ENCODE results near the gene FOXP1.

Gene FOXP1

DNA sequence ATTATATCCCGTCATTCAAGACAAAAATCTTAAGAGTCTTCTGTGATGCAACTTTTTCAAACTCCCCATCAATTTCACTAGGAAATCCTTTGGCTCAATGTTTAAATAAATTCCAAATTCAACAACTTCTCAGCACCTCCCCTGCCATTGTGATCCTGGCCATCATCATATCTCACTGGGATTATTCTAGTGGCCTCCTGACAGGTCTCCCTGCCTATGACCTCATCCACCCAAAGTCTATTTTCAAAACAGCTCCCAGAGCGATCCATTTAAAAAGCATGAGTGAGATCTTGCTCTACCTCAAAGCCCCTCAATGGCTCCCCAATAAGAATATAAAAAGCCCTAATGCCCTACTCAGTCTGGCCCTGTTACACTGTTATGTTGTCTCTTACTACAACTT, 293.2 kb downstream of the FOXP1 start:
- no peak for DNase-seq

DNA sequence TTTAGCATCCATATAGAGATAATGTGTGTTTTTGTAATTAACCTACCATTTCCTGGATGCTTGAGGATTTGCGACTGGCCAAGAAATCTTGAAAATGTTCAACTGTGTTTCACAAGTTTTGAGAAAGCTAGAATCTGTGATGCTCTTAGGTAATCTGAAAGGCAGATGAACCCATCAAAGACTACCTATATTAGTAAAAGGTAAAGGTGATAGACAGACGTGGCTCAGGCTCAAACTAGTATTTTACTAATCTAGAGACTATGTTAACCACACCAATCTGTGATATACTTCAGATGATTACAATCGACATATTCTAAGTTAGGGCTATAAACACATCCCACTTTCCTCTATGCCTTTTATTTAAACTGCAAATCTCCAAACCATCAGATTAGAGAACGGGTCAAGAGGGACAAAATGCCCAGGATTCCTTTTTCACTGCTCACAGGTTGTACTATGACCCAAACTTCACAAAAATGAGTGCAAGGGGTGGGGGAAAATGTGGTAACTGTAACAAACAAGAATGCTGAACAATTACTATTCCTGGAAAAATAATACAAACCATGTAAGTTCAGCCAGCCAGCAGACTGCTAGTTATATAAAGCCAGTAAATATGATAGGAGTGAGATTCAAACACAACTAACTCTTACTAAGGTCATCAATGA, 295.1 kb downstream of the FOXP1 start:
- no peak for DNase-seq

DNA sequence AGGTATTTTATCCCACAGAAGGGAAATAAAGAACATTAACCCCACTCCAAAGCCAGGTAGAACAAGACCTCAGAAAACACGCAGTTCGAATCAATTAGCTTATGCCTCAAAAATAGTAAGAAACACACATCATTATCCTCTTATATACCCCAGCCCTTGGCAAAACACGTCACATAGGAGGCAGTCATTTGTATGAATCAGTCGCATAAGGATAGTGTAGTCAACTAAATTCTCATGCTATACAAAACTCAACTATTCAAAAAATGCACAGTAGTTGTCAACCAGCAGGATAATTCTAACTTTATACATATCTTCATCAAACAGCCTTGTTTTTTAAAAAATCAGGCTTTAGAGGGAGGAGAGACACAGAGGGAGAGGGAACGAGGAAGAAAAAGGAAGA, 298.4 kb downstream of the FOXP1 start:
- DNase-seq = no peak

DNA sequence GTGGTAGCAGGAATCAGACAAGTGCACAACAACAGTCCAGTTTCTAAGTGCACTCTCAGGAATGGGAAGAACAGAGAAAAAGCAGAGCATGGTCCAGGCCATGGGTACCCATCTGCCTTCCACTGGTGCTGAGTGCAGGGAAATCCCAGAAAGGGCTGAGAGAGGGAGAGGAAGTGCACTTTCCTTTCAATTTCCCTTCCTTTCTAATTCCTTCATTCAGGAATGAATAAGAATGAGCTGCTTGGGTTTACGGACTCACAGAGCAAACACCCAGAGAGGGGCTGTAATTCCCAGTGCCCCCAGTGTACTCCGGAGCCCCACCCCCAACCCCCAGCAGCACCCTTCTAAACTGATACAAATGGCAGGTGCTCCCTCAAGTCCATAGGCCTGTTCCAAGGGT, 300.6 kb downstream of the FOXP1 start:
- no peak for DNase-seq

DNA sequence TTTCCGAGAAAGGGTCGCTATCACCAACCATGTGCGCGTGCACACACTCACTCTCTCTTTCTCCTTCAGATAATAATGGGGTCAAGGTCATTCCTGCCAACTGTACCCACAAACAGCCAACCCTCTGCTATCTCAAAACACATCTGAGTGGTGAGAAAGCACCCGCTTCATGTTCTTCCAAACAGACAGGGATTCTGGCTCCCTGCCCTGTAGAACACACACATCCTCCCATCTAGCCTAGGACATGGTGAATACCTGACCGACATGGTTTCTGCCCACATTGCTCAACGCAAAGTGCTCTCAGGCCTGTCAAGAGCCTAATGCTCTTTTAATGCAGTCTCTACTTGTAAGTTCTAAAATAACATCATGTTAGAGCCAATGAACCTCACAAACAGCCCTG, 302.2 kb downstream of the FOXP1 start:
- DNase-seq = no peak

DNA sequence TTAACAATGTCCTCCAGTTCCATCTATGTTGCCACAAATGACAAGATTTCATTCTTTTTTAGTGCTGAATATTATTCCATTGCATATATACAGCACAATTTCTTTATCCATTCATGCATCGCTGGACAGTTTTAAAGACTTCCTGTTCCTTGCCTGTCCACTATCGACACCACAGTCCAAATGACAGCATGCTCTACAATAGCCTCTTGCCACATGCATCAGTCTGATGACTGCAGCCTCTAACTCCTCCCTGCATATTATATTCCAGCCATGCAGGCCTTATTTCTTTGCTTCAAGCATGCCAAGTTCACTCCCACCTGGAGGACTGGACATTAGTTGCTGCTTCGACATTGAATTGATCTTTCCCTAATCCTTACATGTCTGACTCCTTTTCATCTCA, 306.2 kb downstream of the FOXP1 start:
- DNase-seq = no peak

DNA sequence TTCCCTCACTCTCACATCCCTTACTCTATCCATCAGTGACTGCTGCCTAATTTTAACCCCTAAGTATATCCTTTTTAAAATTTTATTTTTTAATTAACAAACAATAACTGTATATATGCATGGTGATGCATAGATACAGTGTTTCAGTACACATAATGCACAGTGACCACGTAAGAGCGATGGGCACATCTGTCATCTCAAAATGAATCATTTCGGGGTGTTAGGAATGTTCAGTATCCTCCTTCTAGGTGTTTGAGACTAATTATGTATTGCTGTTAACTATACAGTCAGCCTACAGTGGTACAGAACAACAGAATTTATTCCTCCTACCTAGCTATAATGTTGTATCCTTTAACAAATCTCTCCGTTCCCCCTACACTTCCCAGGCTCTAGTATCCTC, 307.0 kb downstream of the FOXP1 start:
- no peak for DNase-seq

DNA sequence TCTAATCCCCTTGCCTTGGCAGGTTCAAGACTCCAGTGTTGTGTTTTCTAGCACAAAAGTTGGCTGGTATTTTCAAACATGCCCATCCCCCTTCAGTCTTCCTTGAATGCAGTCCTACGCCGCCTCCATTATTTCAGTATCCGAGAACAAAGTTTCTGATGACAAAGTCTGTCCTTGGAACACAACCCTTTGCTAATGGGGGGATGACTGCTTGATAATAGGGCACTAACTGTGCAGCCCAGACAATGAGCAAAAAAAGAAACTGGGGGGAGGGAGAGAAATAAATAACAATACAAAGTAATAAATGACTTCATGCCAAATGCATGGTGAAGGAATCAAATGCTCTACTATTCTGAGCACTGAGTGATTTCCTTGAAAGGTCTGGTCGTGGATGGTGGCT, 310.1 kb downstream of the FOXP1 start:
- DNase-seq = no peak

DNA sequence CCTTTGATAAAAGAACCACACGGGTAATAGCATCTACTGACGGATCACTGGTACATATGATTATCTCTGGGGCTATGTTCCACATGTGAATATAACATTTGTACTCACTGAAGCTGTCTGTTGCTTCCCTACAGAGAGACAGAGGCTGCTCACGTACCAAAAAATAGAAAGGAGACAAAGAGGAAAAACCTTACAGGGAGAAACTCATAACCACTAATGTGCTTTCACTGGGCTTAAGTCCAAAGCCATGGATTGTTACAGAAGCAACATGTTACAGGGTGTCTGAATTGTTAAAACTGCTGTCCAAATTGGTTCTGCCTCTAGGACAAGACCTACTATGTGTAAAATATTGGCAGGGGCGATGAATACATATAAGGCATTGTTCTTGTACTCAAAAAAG, 311.9 kb downstream of the FOXP1 start:
- DNase-seq = no peak

DNA sequence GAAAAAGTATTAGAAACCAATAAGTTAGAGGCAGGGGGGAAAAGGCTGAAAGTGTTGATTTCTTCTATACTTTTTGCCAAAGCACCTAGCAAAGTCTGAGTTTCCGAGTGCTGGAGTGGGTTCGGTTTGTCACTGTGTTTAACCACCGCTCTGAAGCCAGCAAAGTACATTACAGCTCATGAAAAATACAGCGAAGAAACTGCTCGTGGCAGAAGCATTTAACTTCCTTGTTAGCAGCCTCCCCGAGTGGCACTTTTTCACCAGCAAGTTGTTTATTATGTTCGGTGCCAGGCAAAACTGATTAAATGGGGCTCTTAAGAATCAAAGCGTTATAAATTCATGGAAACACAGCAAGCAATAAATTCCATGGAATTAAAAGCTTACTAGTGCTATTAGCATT, 313.6 kb downstream of the FOXP1 start:
- no peak for DNase-seq

DNA sequence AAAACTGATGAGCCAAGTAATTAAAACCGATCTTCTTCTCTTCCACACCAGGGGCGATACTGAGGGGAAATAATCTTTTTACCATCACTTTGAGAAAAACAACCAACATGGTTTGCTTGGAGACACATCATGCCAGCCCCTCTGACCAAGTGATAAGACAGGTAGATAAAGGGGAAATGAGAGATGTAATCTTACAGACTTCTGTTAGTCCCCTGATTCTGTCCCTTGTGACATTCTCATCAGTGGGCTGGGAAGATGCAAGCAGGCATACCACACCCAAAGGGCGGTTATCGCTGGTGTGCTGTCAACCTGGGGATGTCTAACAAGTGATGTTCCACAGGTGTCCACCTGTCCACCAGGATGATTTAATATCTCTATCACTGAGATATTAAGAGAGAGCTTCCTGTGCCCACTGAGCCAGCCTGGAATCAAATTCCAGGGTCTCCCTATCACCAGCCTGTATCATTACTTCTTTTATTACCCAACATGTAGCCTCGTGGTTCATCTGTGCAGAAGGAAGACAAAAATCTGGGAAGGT, 315.0 kb downstream of the FOXP1 start:
- no peak for DNase-seq

DNA sequence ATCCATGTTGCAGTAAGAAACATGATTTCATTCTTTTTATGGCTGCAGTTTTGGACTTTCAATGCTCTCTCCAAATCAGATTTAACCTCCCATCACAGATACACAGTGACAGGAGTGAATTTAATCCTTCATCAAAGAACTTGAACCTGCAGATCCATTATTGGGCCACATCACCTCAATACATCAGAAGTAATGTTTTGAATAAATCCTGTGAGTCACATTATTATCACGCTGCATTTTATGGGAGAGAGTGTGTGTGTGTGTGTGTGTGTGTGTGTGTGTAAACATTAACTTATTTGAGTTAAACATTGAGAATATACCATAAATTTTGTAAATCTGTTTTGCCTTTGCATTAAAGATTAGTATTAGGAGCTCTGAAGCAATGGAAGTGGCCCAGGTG, 316.7 kb downstream of the FOXP1 start:
- DNase-seq = no peak

DNA sequence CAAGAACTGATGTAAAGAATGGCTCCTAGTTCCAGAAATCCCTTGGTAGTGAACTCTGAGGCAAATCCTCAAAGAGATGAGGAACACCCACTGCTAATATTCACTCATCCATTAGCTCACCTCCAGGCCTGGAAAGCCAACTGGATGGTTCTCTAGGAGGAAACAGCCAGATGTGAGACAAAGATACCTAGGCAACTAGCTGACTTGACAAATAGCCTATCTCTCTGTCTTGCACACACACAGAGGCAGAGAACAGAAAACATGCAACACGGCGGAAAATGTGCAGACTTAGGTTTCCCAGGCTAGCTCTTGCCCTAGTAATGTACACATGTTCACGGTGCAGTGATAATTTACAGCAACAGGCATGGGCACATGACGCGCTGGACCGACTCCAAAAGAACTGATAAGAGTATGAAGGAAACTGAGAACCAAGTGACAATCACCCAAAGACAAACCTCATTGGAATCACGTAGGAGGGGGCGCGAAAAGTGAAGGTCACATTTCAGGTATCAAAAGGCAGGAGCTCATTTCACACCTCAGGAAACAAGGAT, 318.1 kb downstream of the FOXP1 start:
- no peak for DNase-seq

DNA sequence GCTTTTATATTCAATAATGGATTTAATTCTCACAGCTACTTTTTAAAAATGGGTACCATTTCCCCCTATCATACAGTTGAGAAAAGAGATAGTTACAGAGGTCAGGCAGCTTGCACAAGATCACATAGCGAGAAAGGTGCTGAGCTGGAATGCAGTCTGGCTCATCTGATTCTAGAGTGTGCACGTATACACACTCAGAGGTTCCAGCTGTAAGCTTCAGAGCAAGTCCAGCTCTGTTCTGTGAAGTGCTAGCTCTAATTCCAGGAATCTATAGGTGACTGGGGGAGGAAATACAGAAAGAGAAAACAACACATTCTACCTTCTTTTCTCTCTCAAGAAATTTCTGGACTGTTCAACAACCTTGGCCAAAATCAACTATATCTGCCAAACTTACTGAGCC, 318.7 kb downstream of the FOXP1 start:
- no peak for DNase-seq

DNA sequence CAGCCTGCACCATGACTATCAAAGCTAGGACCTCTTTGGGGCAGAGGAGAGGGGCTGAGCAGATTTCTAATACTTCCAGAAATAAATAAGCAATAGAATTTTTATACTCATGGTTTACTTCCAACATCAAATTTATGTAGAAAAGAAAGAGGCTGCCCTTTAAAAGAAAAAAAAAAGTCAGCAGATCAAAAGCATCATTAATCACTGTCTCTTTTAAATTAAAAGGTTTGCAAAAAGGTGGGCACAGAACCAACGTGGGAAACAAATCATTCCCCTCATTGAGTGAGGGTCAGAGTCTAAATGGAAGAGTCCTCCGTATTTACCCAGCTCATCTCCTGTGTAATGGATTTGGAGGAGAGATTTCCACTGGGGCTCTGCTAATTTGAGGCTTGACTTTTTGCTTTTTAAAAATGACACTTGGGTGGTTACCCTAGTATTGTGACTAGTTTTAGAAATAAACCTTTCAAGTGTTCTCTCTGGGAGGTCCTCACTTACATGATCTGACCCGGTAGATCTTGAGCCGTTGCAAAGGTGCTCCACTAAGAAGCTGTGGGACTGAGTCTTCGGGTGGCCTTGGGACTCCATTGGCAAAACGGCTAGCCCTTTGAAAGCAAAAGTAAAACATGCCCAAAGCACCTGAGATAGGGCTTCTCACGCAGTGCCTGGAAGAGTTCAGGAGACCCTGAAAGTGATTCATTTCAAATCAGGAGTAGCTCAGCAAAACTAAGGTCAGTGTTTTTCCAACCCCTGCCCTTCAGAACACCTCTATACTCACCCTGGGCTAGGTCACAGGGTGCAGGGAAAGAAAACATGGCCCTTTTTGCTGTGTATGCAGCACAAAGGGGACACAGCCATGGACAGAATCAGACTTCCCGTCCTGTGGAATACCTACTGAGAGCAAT, 320.9 kb downstream of the FOXP1 start:
- DNase-seq = no peak

DNA sequence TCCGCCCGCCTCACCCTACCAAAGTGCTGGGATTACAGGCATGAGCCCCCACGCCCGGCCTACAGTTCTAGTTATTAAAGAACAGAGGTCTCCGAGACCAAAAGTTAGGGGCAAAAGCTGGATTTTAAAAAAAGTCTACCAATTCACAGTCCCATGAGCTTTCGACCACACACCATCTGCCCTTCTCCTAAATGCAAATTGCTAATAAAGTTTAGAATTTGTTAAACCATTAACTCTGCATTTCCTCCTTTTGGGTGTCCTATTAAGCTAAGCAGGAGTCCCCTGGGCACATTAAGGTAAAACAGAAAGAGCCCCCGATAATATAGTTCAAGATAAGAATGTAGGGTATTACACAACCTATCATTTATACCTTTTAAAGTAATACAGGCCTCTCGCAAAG, 322.7 kb downstream of the FOXP1 start:
- no peak for DNase-seq

DNA sequence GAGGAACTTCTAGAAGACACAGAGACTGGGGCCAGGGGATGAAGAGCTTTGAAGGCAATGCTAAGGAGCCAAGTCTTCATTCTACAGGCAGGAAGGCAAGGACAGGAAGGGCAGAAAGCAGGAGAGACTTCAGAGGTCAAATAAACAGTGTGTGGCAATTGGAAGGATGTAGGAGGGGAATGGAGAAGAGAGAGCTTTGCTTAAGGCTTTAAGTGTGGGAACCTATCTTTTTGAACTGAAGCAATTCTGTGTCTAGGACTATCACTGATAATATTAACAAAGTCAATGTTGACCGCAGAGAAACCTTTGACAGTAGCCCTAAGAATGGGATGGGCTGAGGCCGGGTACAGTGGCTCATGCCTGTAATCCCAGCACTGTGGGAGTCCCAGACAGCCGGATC, 325.0 kb downstream of the FOXP1 start:
- no peak for DNase-seq

DNA sequence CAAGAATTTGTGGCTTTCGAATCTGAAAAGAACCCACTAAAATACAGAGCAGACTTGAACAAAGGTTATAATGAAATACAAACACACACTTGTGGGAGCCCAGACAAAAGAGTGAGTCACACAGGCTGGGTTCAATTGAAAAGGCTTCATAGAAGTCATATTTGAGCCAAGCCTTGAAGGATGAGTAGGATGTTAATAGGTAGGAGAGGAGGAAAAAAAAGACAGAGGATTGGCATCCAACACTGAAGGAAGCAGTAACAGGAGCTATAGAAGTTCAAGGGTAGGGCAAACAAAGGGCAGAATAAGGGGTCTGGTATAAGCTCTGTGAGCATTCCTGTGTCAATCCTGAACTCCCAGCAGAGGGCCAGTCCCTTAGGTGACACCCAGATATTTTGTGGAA, 325.4 kb downstream of the FOXP1 start:
- no peak for DNase-seq

DNA sequence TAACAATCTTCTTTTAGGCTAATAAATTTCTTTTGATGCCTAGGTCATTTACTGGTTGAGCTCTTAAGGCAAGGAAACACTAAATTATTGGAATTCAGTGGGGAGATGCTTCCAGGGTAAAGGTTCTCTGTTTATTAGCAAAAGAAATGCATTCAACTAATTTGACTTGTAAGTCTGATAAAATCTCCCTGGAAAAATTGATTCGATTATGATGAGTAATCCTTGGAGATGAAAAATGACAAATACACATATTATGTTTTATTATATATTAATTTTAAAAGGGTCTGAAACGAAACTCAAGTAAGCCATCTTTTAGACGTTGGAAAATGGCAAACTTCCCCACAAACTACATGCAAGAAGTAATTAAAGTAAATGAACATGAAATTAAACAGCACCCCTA, 328.0 kb downstream of the FOXP1 start:
- DNase-seq = no peak

DNA sequence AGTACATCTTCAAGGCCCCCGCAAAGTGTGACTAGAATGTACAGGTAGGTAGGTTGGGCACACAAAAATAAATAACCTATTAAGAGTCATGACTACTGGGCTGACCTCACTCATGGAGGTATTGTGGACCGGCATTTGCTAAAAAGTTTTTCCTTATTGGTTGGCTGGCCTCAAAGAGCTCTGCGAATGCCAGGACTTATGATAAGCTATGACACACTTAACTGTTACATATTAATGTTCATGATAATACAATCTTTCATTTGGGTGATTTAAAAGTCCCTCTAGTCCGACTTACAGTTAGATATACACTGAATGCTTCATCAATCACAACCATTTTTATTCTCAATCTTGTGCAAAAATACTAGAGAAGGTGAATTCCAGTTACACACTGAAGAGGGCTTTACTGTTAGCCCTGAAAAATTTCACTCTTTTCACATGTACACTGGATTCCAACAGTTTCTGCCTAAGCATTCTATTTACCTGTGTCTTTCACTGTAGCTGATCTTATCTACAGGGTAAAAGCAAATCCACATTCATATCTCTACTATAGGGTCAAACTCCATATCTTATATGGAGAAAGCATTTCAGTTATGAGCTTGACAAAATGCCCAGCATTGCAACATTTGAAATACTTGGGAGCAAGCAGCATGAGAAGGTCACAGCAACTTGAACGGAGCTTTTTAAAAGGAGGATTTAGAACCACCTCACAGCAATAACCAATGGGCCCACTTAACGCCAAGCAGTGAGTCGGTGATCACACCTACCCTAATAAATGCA, 329.1 kb downstream of the FOXP1 start:
- DNase-seq = no peak

DNA sequence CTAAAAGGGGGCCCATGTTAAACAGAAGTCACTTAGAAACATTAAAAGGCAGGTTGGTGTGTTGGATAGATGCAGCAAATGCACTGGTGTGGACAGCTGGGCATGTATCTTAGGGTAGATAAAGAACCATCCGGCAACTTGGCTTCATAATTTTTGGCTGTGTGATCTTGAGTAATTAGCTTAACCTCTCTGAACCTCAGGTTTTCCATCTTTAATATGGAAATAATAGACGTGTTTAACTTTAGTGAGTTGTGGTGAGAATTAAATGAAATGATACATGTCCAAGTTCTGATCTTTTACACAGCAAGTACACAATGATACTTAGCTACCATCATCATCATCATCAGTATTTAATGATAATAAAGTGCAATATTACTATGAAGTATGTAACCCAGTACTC, 330.4 kb downstream of the FOXP1 start:
- DNase-seq = no peak

DNA sequence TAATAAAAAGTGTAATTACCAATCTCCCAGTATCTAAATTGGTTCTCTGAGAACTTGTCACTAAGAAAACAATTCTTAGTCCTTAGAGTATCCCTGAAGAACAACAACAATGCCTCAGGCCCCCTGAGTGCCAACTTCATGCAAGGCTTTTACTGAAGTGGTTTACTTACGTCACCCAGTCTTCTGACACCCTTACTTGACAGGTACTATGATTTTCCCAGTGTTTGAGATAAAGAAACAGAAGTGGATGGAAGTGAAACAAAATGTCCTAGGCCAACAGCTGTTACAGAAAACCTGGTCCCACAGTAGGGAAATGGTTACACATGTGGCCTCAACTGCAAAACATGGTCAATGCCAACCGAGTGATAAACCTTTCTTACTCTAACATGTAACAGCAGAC, 331.1 kb downstream of the FOXP1 start:
- DNase-seq = no peak

DNA sequence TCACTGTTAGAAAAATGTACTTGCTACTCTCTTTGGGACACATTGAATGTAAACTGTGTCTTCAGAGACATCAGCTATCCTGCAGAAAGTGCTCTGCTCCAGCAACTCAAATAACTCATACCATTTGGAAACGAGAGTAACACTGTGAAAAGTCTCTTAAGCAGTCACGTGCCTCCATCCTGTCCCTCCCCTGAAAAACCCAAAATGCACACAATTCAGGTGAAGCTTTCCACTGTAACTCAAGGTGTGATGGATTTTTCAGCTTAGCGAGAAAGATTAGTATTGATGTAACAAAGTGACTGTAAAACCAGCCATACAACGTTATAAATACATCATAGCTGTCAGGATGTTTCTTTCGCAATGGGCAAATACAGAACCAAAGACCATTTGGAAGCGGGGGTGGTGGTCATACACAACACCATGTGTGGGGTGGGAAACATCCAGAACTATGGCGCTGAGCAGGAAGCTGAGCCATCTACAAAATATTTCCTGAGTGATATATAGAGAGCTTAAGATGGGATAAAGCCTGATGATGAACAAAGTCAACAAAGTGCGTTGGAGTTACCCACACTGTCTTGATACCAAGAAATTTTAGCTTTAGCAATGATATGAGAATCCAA, 332.3 kb downstream of the FOXP1 start:
- DNase-seq = no peak
